GM12878 (cell line): Measurements from ENCODE around the gene CLK4. TPM values are rescaled to one million over a fixed set of nuclear protein-coding genes. Genes with fewer than 3 reads are reported as not detected.

ENCODE experiments used
- ATAC-seq: fragments of 200-7000 bp; cut with Tn5 transposase; 3 replicates; pipeline ENCODE4 v1.9.1; 2020; ENCODE audit warnings: mild to moderate bottlenecking, moderate library complexity
- BruUV-seq: library from RNA; stranded (reverse); fragments of 400-500 nt; replicated peaks from 2 replicates; lab custom pipeline; 2021; lab: Mats Ljungman, UMichigan
- CTCF ChIA-PET: fragments of 300-600 bp; sonication (Branson Sonifier 250); formaldehyde crosslinking; extraction: SDS; loops from one replicate; lab custom pipeline; 2021; ENCODE audit warnings: inconsistent platforms; lab: Yijun Ruan, JAX
- POLR2A ChIA-PET: fragments of 350-600 bp; formaldehyde crosslinking; extraction: SDS; loops from one replicate; lab custom pipeline; 2021; ENCODE audit warnings: inconsistent platforms; lab: Charles Lee
- RAD21 ChIA-PET: fragments of 300-600 bp; sonication (Branson Sonifier 250); formaldehyde crosslinking; loops from one replicate; lab custom pipeline; 2023; ENCODE audit warnings: antibody characterized with exemption; ENCODE audit not compliant: unreplicated experiment; lab: Charles Lee
- SMC1A ChIA-PET: fragments of 300-600 bp; sonication (Branson Sonifier 250); formaldehyde crosslinking; loops from one replicate; lab custom pipeline; 2023; ENCODE audit not compliant: unreplicated experiment, uncharacterized antibody; lab: Charles Lee
- DNase-seq: peaks from one replicate; pipeline ENCODE4 v3.0.0-alpha.2; 2011; ENCODE audit warnings: low read depth, low spot score
- FAIRE-seq: peaks from 3 replicates; lab custom pipeline; 2011; peaks lifted over from hg19 to GRCh38; lab: Jason Lieb, UNC
- H2AFZ ChIP-seq: 2 replicates; pipeline ENCODE4 v1.6.0; 2011; ENCODE audit warnings: low read depth, low read length, control low read depth; ENCODE audit not compliant: control insufficient read depth
- H3K27ac ChIP-seq: 2 replicates; pipeline ENCODE4 v1.5.1; 2011; ENCODE audit warnings: control low read depth; ENCODE audit not compliant: control insufficient read depth, insufficient read depth
- H3K27me3 ChIP-seq, 2 experiments: replicated peaks in 1 of 2; 2 replicates each; pipeline versions ENCODE4 v1.6.0 to v1.6.1; 2011; ENCODE audit warnings: low read length in 1 of 2; ENCODE audit not compliant: control insufficient read depth in 2 of 2, insufficient read depth in 2 of 2
- H3K36me3 ChIP-seq, 2 experiments: 2 replicates each; pipeline ENCODE4 v1.5.1; 2011; ENCODE audit warnings: low read length in 1 of 2; ENCODE audit not compliant: control insufficient read depth in 2 of 2, insufficient read depth in 2 of 2
- H3K4me1 ChIP-seq: 2 replicates; pipeline ENCODE4 v1.6.1; 2011; ENCODE audit warnings: mild to moderate bottlenecking, low read length, moderate library complexity, mixed read lengths; ENCODE audit not compliant: control insufficient read depth, insufficient read depth
- H3K4me2 ChIP-seq: 2 replicates; pipeline ENCODE4 v1.6.0; 2011; ENCODE audit warnings: control low read depth; ENCODE audit not compliant: control insufficient read depth, insufficient read depth
- H3K4me3 ChIP-seq: fragments of 200-600 bp; sonication (generic); 2 replicates; pipeline ENCODE4 v1.5.1; 2016
- H3K79me2 ChIP-seq: 2 replicates; pipeline ENCODE4 v1.6.0; 2011; ENCODE audit warnings: low read length; ENCODE audit not compliant: control insufficient read depth, insufficient read depth
- H3K9ac ChIP-seq: 2 replicates; pipeline ENCODE4 v1.8.0; 2011; ENCODE audit warnings: low read length, control low read depth, mixed read lengths; ENCODE audit not compliant: control insufficient read depth, insufficient read depth
- H3K9me3 ChIP-seq: replicated peaks from 3 replicates; pipeline ENCODE4 v1.5.1; 2011; ENCODE audit warnings: mild to moderate bottlenecking, low read length; ENCODE audit not compliant: control insufficient read depth, insufficient read depth
- H4K20me1 ChIP-seq: 2 replicates; pipeline ENCODE4 v1.6.0; 2011; ENCODE audit not compliant: control insufficient read depth, insufficient read depth
- ASH2L ChIP-seq: fragments of 300-600, 200-600 bp; sonication (generic); IDR thresholded peaks from 2 replicates; pipeline ENCODE4 v1.6.1; 2017; ENCODE audit warnings: low read depth, mild to moderate bottlenecking, borderline replicate concordance
- CEBPB ChIP-seq, 2 experiments: fragments of 150-350 bp in 1 of 2; IDR thresholded peaks; 2 replicates each; pipeline ENCODE4 v1.6.1; 2012 to 2014; ENCODE audit warnings: low read depth in 2 of 2, low read length in 2 of 2, borderline replicate concordance in 1 of 2, inconsistent platforms in 1 of 2
- CHD2 ChIP-seq: IDR thresholded peaks from 2 replicates; pipeline ENCODE4 v1.6.1; 2011; ENCODE audit warnings: low read depth, low read length, improper control_type of control experiment, borderline replicate concordance
- CUX1 ChIP-seq: IDR thresholded peaks from 2 replicates; pipeline ENCODE4 v1.6.1; 2012; ENCODE audit warnings: improper control_type of control experiment, low read depth, low read length; ENCODE audit not compliant: insufficient replicate concordance
- E2F4 ChIP-seq: IDR thresholded peaks from 2 replicates; pipeline ENCODE4 v1.6.1; 2012; ENCODE audit warnings: low read depth, low read length, improper control_type of control experiment
- FOXK2 ChIP-seq: fragments of 450-650 bp; IDR thresholded peaks from 2 replicates; pipeline ENCODE4 v1.6.1; 2017; ENCODE audit warnings: mild to moderate bottlenecking, moderate library complexity
- GABPA ChIP-seq: IDR thresholded peaks from 2 replicates; pipeline ENCODE4 v1.6.1; 2014; ENCODE audit warnings: antibody characterized with exemption, low read depth, mild to moderate bottlenecking, inconsistent platforms
- NFXL1 ChIP-seq: fragments of 450-650 bp; IDR thresholded peaks from 2 replicates; pipeline ENCODE4 v1.6.1; 2017; ENCODE audit warnings: antibody characterized with exemption, mild to moderate bottlenecking, borderline replicate concordance
- RELA ChIP-seq: fragments of 450-650 bp; IDR thresholded peaks from 2 replicates; pipeline ENCODE4 v1.8.0; 2014; ENCODE audit warnings: borderline replicate concordance; ENCODE audit not compliant: partially characterized antibody
- WRNIP1 ChIP-seq: IDR thresholded peaks from 2 replicates; pipeline ENCODE4 v1.6.1; 2011; ENCODE audit warnings: low read depth, low read length, improper control_type of control experiment, borderline replicate concordance
- ZNF217 ChIP-seq: fragments of 450-650 bp; IDR thresholded peaks from 2 replicates; pipeline ENCODE4 v1.6.1; 2017; ENCODE audit warnings: antibody characterized with exemption, mild to moderate bottlenecking
- whole genome bisulfite sequencing: methylation state at CpG from one replicate; pipeline ENCODE4 v1.1.6; 2016; ENCODE audit warnings: low lambda C conversion rate; ENCODE audit not compliant: insufficient replicate concordance, insufficient coverage; ENCODE audit errors: missing lambda C conversion rate; 5-methylcytosine and 5-hydroxymethylcytosine counted together
- in situ Hi-C: fragments of 300-500 bp; cut with MboI; formaldehyde crosslinking; loops from 9 replicates; pipeline ENCODE4 v1.14.3; 2018; ENCODE audit warnings: mixed read lengths
- intact Hi-C: fragments of 100-400 bp; cut with micrococcal nuclease; formaldehyde crosslinking; loops from one replicate; pipeline ENCODE4 v1.14.2; 2022; ENCODE audit not compliant: unreplicated experiment
- polyA plus RNA-seq, 11 experiments: library from polyadenylated mRNA; depleted of rRNA in 4 of 11; unstranded in 6 of 11; stranded (reverse) in 5 of 11; fragments of >200 nt; fragmentation: Nextera tagmentation in 4 of 11; fragmentation: Illumina TruSeq in 1 of 11; extraction: Ambion mirVana in 4 of 11; extraction: Trizol in 1 of 11; gene quantifications; 1 replicate in 1 of 11; 2 replicates in 10 of 11; pipeline versions ENCODE4 v1.2.1 to v1.2.3, GENCODE V29; 2011 to 2016; ENCODE audit warnings: inconsistent platforms in 2 of 11, missing spikeins in 2 of 11, low read depth in 1 of 11
- total RNA-seq, 4 experiments: library from RNA; depleted of rRNA in 3 of 4; stranded (reverse); fragments of >200 nt in 3 of 4; fragmentation: Illumina TruSeq in 1 of 4; extraction: Trizol in 1 of 4; gene quantifications; 2 replicates each; pipeline versions ENCODE4 v1.2.1 to v1.2.3, GENCODE V29; 2013 to 2021

Gene CLK4
- total and polyA plus RNA-seq, 10 of the 15 experiments (the other 5 are each of a cell fraction or from before 2014, with no cell fraction given), result 13.6 to 47.9 (median 19.1) TPM

GRCh38 chr5:178560911-178561310 is 65.9 kb downstream of the CLK4 start (continued):
- no peak for TF ChIP-seq CUX1
- TF ChIP-seq E2F4, result no peak
- TF ChIP-seq FOXK2, result no peak
- TF ChIP-seq NFXL1, result no peak

- ChIA-PET SMC1A (interaction anchor here (0.5 kb wide), 1 partner anchor 313 kb away, joined by 3 read pairs; no protein-coding TSS in a partner anchor), RAD21 (no interaction called here), POLR2A (no interaction called here), CTCF (no interaction called here)
- Histone ChIP-seq H3K4me3 (no peak overlapping the region), H3K36me3 (no peaks in the 10 kb centered on the region), H3K79me2 (no peaks in the 10 kb centered on the region), H3K27ac (no peak overlapping the region), H3K9ac (no peak overlapping the region), H2AFZ (no peak overlapping the region), H3K4me1 (no peaks in the 10 kb centered on the region), H4K20me1 (no peaks in the 10 kb centered on the region), H3K27me3 (no peaks in the 10 kb centered on the region), H3K4me2 (no peak overlapping the region), H3K9me3 (no peaks in the 10 kb centered on the region)
- WGBS, result 58% methylated on average over 11 of the region's 11 CpGs
- BruUV-seq, result no TSS peak
- in situ Hi-C loops, result no loop called here
- intact Hi-C loops, result no loop called here
- DNase-seq, result no peak
- no peak for FAIRE-seq
- no peak for TF ChIP-seq ZNF217
- TF ChIP-seq GABPA, result no peak
- no peak for TF ChIP-seq RELA
- no peak for TF ChIP-seq CHD2
- TF ChIP-seq ASH2L, result no peak
- TF ChIP-seq CEBPB (IDR thresholded peaks at IDR 0.05; ENCODE audit: borderline replicate concordance in 1 of 2, low read depth in 2 of 2, low read length in 2 of 2), result no peak
- TF ChIP-seq WRNIP1, result no peak
- TF ChIP-seq, all 136 proteins: peak for 0
- no peak for ATAC-seq
Observed at GRCh38 chr5:178557416-178557815, 69.4 kb downstream of the CLK4 start.
